SK-N-SH (cell line): ENCODE results near the gene UBE2R2. TPM values are rescaled to one million over a fixed set of nuclear protein-coding genes. Genes with fewer than 3 reads are reported as not detected.

Source experiments
- CTCF ChIA-PET: fragments of 300-600, 350-600 bp; formaldehyde crosslinking; extraction: SDS; loops from one replicate; lab custom pipeline; 2021; lab: Yijun Ruan, JAX
- POLR2A ChIA-PET: fragments of 350-600 bp; sonication (Branson Sonifier 250); formaldehyde crosslinking; extraction: SDS; loops from one replicate; lab custom pipeline; 2020; ENCODE audit warnings: antibody characterized with exemption, inconsistent platforms; lab: Yijun Ruan, JAX
- DNase-seq: peaks from one replicate; pipeline ENCODE4 v3.0.0; 2012
- H2AFZ ChIP-seq: fragments of 200-600 bp; sonication (generic); 2 replicates; pipeline ENCODE4 v1.8.1; 2016; ENCODE audit warnings: antibody characterized with exemption, mild to moderate bottlenecking, low read depth
- H3F3A ChIP-seq: fragments of 200-600 bp; sonication (generic); replicated peaks from 2 replicates; pipeline ENCODE3; 2016; ENCODE audit warnings: antibody characterized with exemption, mild to moderate bottlenecking; ENCODE audit not compliant: insufficient read depth
- H3K27ac ChIP-seq, 2 experiments: fragments of 200-500 bp in 1 of 2; fragments of 200-600 bp in 1 of 2; sonication (Bioruptor generic) in 1 of 2; sonication (generic), shearing (Covaris generic) in 1 of 2; 2 replicates each; pipeline versions ENCODE4 v1.5.1 to v1.6.1; 2014 to 2016; ENCODE audit warnings: low read depth in 2 of 2, inconsistent platforms in 1 of 2, low read length in 1 of 2, mild to moderate bottlenecking in 1 of 2, mixed read lengths in 1 of 2
- H3K27me3 ChIP-seq: fragments of 200-600 bp; sonication (generic), shearing (Covaris generic); 2 replicates; pipeline ENCODE4 v1.6.1; 2016; ENCODE audit warnings: mixed run types; ENCODE audit not compliant: insufficient read depth
- H3K36me3 ChIP-seq, 2 experiments: fragments of 200-500 bp in 1 of 2; fragments of 200-600 bp in 1 of 2; sonication (Bioruptor generic) in 1 of 2; sonication (generic) in 1 of 2; replicated peaks in 1 of 2; 2 replicates each; pipeline versions ENCODE3 to v1.5.1; 2014 to 2016; ENCODE audit warnings: low read length in 1 of 2, mild to moderate bottlenecking in 1 of 2; ENCODE audit not compliant: insufficient read depth in 2 of 2, control insufficient read depth in 1 of 2
- H3K4me1 ChIP-seq, 2 experiments: fragments of 200-500 bp in 1 of 2; fragments of 200-600 bp in 1 of 2; sonication (Bioruptor generic) in 1 of 2; sonication (generic), shearing (Covaris generic) in 1 of 2; 2 replicates each; pipeline versions ENCODE4 v1.5.1 to v1.6.1; 2014 to 2016; ENCODE audit warnings: low read depth in 1 of 2, low read length in 1 of 2, mixed run types in 1 of 2; ENCODE audit not compliant: insufficient read depth in 2 of 2, control insufficient read depth in 1 of 2
- H3K4me2 ChIP-seq: fragments of 200-600 bp; sonication (generic), shearing (Covaris generic); 2 replicates; pipeline ENCODE4 v1.6.1; 2017; ENCODE audit warnings: mixed run types
- H3K4me3 ChIP-seq, 2 experiments: fragments of 200-500 bp in 1 of 2; fragments of 200-600 bp in 1 of 2; sonication (Bioruptor generic) in 1 of 2; sonication (generic), shearing (Covaris generic) in 1 of 2; 2 replicates each; pipeline versions ENCODE4 v1.5.1 to v1.8.1; 2014 to 2016; ENCODE audit warnings: low read depth in 2 of 2, inconsistent platforms in 1 of 2, low read length in 1 of 2, mild to moderate bottlenecking in 1 of 2, mixed read lengths in 1 of 2, moderate library complexity in 1 of 2
- H3K79me2 ChIP-seq: fragments of 200-600 bp; sonication (generic); 2 replicates; pipeline ENCODE4 v1.8.1; 2017; ENCODE audit warnings: mild to moderate bottlenecking; ENCODE audit not compliant: insufficient read depth
- H3K9ac ChIP-seq: fragments of 200-600 bp; sonication (generic); 2 replicates; pipeline ENCODE4 v1.6.1; 2017; ENCODE audit warnings: mixed run types
- H3K9me2 ChIP-seq: fragments of 200-600 bp; sonication (generic); 2 replicates; pipeline ENCODE4 v1.6.1; 2017; ENCODE audit warnings: mixed run types
- H3K9me3 ChIP-seq: fragments of 200-600 bp; sonication (generic); 2 replicates; pipeline ENCODE4 v1.6.1; 2017; ENCODE audit warnings: mixed run types, mild to moderate bottlenecking, moderate library complexity
- H4K20me1 ChIP-seq: fragments of 200-600 bp; sonication (generic); 2 replicates; pipeline ENCODE4 v1.6.1; 2017; ENCODE audit warnings: mild to moderate bottlenecking, mixed run types; ENCODE audit not compliant: insufficient read depth
- CHD2 ChIP-seq: fragments of 150-350 bp; IDR thresholded peaks from 2 replicates; pipeline ENCODE4 v1.6.1; 2018; ENCODE audit warnings: low read length; ENCODE audit not compliant: partially characterized antibody
- CTCF ChIP-seq: fragments of 200-600 bp; sonication (generic); IDR thresholded peaks from 2 replicates; pipeline ENCODE4 v1.6.1; 2017; ENCODE audit warnings: antibody characterized with exemption, mild to moderate bottlenecking, moderate library complexity
- EP300 ChIP-seq, 2 experiments: IDR thresholded peaks; 2 replicates each; pipeline versions ENCODE4 v1.4.0 to v1.6.1; 2012; ENCODE audit warnings: borderline replicate concordance in 1 of 2, low read depth in 1 of 2, low read length in 1 of 2
- EZH2phosphoT487 ChIP-seq: fragments of 200-600 bp; sonication (generic); IDR thresholded peaks from 2 replicates; pipeline ENCODE4 v1.6.1; 2017; ENCODE audit warnings: low read depth, mixed run types, mild to moderate bottlenecking, antibody characterized with exemption, moderate library complexity, borderline replicate concordance
- IRF3 ChIP-seq: fragments of 150-350 bp; IDR thresholded peaks from 2 replicates; pipeline ENCODE4 v1.6.1; 2016; ENCODE audit warnings: mild to moderate bottlenecking, low read depth, low read length
- JUND ChIP-seq: IDR thresholded peaks from 2 replicates; pipeline ENCODE4 v1.4.0; 2012
- MAX ChIP-seq: IDR thresholded peaks from 2 replicates; pipeline ENCODE4 v1.4.0; 2012; ENCODE audit warnings: low read depth
- MXI1 ChIP-seq: IDR thresholded peaks from 2 replicates; pipeline ENCODE4 v1.6.1; 2012; ENCODE audit warnings: mild to moderate bottlenecking, low read depth, low read length, improper control_type of control experiment
- PBX3 ChIP-seq: IDR thresholded peaks from 2 replicates; pipeline ENCODE4; 2012
- RCOR1 ChIP-seq: fragments of 150-350 bp; IDR thresholded peaks from 2 replicates; pipeline ENCODE4 v1.6.1; 2017; ENCODE audit warnings: antibody characterized with exemption, low read length
- RXRA ChIP-seq: IDR thresholded peaks from 2 replicates; pipeline ENCODE4 v1.4.0; 2012; ENCODE audit warnings: low read depth, mild to moderate bottlenecking, borderline replicate concordance
- TAF1 ChIP-seq: IDR thresholded peaks from 2 replicates; pipeline ENCODE4 v1.6.1; 2012; ENCODE audit warnings: low read depth, mild to moderate bottlenecking, low read length, moderate library complexity, borderline replicate concordance
- TCF12 ChIP-seq: IDR thresholded peaks from 2 replicates; pipeline ENCODE4 v1.4.0; 2012
- TEAD4 ChIP-seq: IDR thresholded peaks from 2 replicates; pipeline ENCODE4 v1.4.0; 2012; ENCODE audit warnings: mild to moderate bottlenecking, borderline replicate concordance; ENCODE audit not compliant: insufficient read depth
- USF2 ChIP-seq: fragments of 150-350 bp; IDR thresholded peaks from 2 replicates; pipeline ENCODE4 v1.6.1; 2017; ENCODE audit warnings: antibody characterized with exemption, low read length, low read depth, borderline replicate concordance
- ZBTB33 ChIP-seq: IDR thresholded peaks from 2 replicates; pipeline ENCODE4 v1.4.0; 2012; ENCODE audit warnings: low read depth, borderline replicate concordance
- WGBS: methylation state at CpG from one replicate; pipeline ENCODE4 v1.1.6; 2017; ENCODE audit warnings: low lambda C conversion rate; 5-methylcytosine and 5-hydroxymethylcytosine counted together
- polyA plus RNA-seq, 3 experiments: library from polyadenylated mRNA; depleted of rRNA; stranded (reverse); fragments of >200 nt; gene quantifications; 2 replicates each; pipeline ENCODE4 v1.2.3, GENCODE V29; 2012

The UBE2R2 gene
- polyA plus RNA-seq, 1 of the 3 experiments (the other 2 are of a cell fraction), result 19.7 TPM

GRCh38 chr9:33797837-33798236, 19.1 kb upstream of the UBE2R2 start:
- Histone ChIP-seq H3K4me1 (peaks cover 0 to 10% of the 10 kb centered on the region in 2 experiments; a peak in 1 of 4 replicates), H3K27ac (no peak overlapping the region), H3K27me3 (no peaks in the 10 kb centered on the region), H4K20me1 (no peaks in the 10 kb centered on the region), H3K9me3 (no peaks in the 10 kb centered on the region), H3K9me2 (no peaks in the 10 kb centered on the region)
- POLR2A ChIA-PET, result no interaction called here
- TF ChIP-seq TCF12 (no peak), TEAD4 (no peak), RXRA (no peak), MAX (no peak), CHD2 (no peak), RCOR1 (no peak), IRF3 (no peak), MXI1 (no peak), CTCF (no peak), ZBTB33 (no peak), EP300 (IDR thresholded peaks at IDR 0.05; ENCODE audit: borderline replicate concordance in 1 of 2, low read depth in 1 of 2, low read length in 1 of 2) (no peak), PBX3 (no peak), TAF1 (no peak), USF2 (no peak), JUND (no peak), EZH2phosphoT487 (no peak)
- TF ChIP-seq, all 33 proteins: peak for 0
- Histone ChIP-seq H3F3A (no peaks in the 10 kb centered on the region), H3K9ac (no peak overlapping the region), H3K4me2 (no peak overlapping the region), H3K36me3 (peaks cover 0 to 3% of the 10 kb centered on the region in 2 experiments), H3K79me2 (no peaks in the 10 kb centered on the region), H3K4me3 (no peak overlapping the region), H2AFZ (no peak overlapping the region)
- DNase-seq, result no peak
- CTCF ChIA-PET, result interaction anchor here (1.9 kb wide), 2 partner anchors 16 kb away, joined by 5 to 8 read pairs; no protein-coding TSS in a partner anchor
- WGBS, result 71% methylated on average over 8 of the region's 8 CpGs
